Measurements from ENCODE around the gene BARHL1. TPM values are rescaled to one million over a fixed set of nuclear protein-coding genes. Genes with fewer than 3 reads are reported as not detected.

The BARHL1 gene
- total and polyA plus RNA-seq, 2 donors (not counting 1 experiment from before 2014, with no cell fraction given): not detected

- Histone ChIP-seq H3K9me3 (ENCODE audit: control insufficient read depth, insufficient read depth, low read depth, low read length) (no peaks in the 10 kb centered on the region), H3K27ac (ENCODE audit: insufficient read depth, low read length) (no peak overlapping the region), H2AFZ (ENCODE audit: low read length) (no peak overlapping the region), H3K79me2 (ENCODE audit: control insufficient read depth, insufficient read depth, low read length) (no peaks in the 10 kb centered on the region), H4K20me1 (ENCODE audit: control insufficient read depth, extremely low read depth, insufficient read depth, low read length) (no peaks in the 10 kb centered on the region), H3K27me3 (ENCODE audit: control insufficient read depth, insufficient read depth, low read length) (no peaks in the 10 kb centered on the region), H3K4me2 (ENCODE audit: extremely low read depth, insufficient read depth, low read length) (no peak overlapping the region), H3K36me3 (ENCODE audit: control insufficient read depth, insufficient read depth, low read length) (peaks cover 5% of the 10 kb centered on the region), H3K9ac (ENCODE audit: insufficient read depth, low read length) (no peak overlapping the region), H3K4me1 (ENCODE audit: control insufficient read depth, extremely low read depth, insufficient read depth, low read length) (no peaks in the 10 kb centered on the region), H3K4me3 (replicated peaks in 1 of 4; ENCODE audit: control extremely low read depth in 1 of 4, insufficient read depth in 1 of 4, low read depth in 3 of 4, low read length in 4 of 4) (no peak overlapping the region)
- TF ChIP-seq EZH2 (IDR thresholded peaks at IDR 0.05; ENCODE audit: low read length, missing control alignments) (no peak), CTCF (conservative IDR thresholded peaks at IDR 0.05 in 1 of 2, IDR thresholded peaks at IDR 0.05 in 1 of 2; ENCODE audit: low read depth in 1 of 2, low read length in 2 of 2) (no peak)
- no peak for DNase-seq (ENCODE audit: low read depth in 2 of 2)
Measured at GRCh38 chr9:132632413-132633129, 50.2 kb downstream of the BARHL1 start.

GRCh38 chr9:132634327-132634726 lies 51.9 kb downstream of the BARHL1 start:
- Histone ChIP-seq H3K27me3 (ENCODE audit: control insufficient read depth, insufficient read depth, low read length) (no peaks in the 10 kb centered on the region), H3K4me3 (replicated peaks in 1 of 4; ENCODE audit: control extremely low read depth in 1 of 4, insufficient read depth in 1 of 4, low read depth in 3 of 4, low read length in 4 of 4) (no peak overlapping the region), H3K79me2 (ENCODE audit: control insufficient read depth, insufficient read depth, low read length) (no peaks in the 10 kb centered on the region), H2AFZ (ENCODE audit: low read length) (no peak overlapping the region), H3K9ac (ENCODE audit: insufficient read depth, low read length) (no peak overlapping the region), H4K20me1 (ENCODE audit: control insufficient read depth, extremely low read depth, insufficient read depth, low read length) (no peaks in the 10 kb centered on the region), H3K4me2 (ENCODE audit: extremely low read depth, insufficient read depth, low read length) (no peak overlapping the region), H3K36me3 (ENCODE audit: control insufficient read depth, insufficient read depth, low read length) (peaks cover 5% of the 10 kb centered on the region), H3K9me3 (ENCODE audit: control insufficient read depth, insufficient read depth, low read depth, low read length) (no peaks in the 10 kb centered on the region), H3K4me1 (ENCODE audit: control insufficient read depth, extremely low read depth, insufficient read depth, low read length) (no peaks in the 10 kb centered on the region), H3K27ac (ENCODE audit: insufficient read depth, low read length) (no peak overlapping the region)
- no peak for TF ChIP-seq EZH2 (IDR thresholded peaks at IDR 0.05; ENCODE audit: low read length, missing control alignments)
- no peak for TF ChIP-seq CTCF (conservative IDR thresholded peaks at IDR 0.05 in 1 of 2, IDR thresholded peaks at IDR 0.05 in 1 of 2; ENCODE audit: low read depth in 1 of 2, low read length in 2 of 2)
- DNase-seq (ENCODE audit: low read depth in 2 of 2): no peak

- no peaks in the 10 kb centered on the region for H4K20me1 ChIP-seq (ENCODE audit: control insufficient read depth, extremely low read depth, insufficient read depth, low read length)
- no peaks in the 10 kb centered on the region for H3K4me1 ChIP-seq (ENCODE audit: control insufficient read depth, extremely low read depth, insufficient read depth, low read length)
- no peaks in the 10 kb centered on the region for H3K79me2 ChIP-seq (ENCODE audit: control insufficient read depth, insufficient read depth, low read length)
- H3K27me3 ChIP-seq (ENCODE audit: control insufficient read depth, insufficient read depth, low read length): no peaks in the 10 kb centered on the region
- TF ChIP-seq EZH2 (IDR thresholded peaks at IDR 0.05; ENCODE audit: low read length, missing control alignments): no peak
- TF ChIP-seq CTCF (conservative IDR thresholded peaks at IDR 0.05 in 1 of 2, IDR thresholded peaks at IDR 0.05 in 1 of 2; ENCODE audit: low read depth in 1 of 2, low read length in 2 of 2): no peak
- no peak overlapping the region for H3K4me2 ChIP-seq (ENCODE audit: extremely low read depth, insufficient read depth, low read length)
- no peak overlapping the region for H3K27ac ChIP-seq (ENCODE audit: insufficient read depth, low read length)
- DNase-seq (ENCODE audit: low read depth in 2 of 2): no peak
- H3K9me3 ChIP-seq (ENCODE audit: control insufficient read depth, insufficient read depth, low read depth, low read length): no peaks in the 10 kb centered on the region
- H3K36me3 ChIP-seq (ENCODE audit: control insufficient read depth, insufficient read depth, low read length): peaks cover 2% of the 10 kb centered on the region
- no peak overlapping the region for H2AFZ ChIP-seq (ENCODE audit: low read length)
- H3K9ac ChIP-seq (ENCODE audit: insufficient read depth, low read length): no peak overlapping the region
- no peak overlapping the region for H3K4me3 ChIP-seq (replicated peaks in 1 of 4; ENCODE audit: control extremely low read depth in 1 of 4, insufficient read depth in 1 of 4, low read depth in 3 of 4, low read length in 4 of 4)
Measured at GRCh38 chr9:132637351-132637750, 54.9 kb downstream of the BARHL1 start.

Measured in fibroblast of lung (primary cell).